ENCODE data around the gene FBLN2.

DNA sequence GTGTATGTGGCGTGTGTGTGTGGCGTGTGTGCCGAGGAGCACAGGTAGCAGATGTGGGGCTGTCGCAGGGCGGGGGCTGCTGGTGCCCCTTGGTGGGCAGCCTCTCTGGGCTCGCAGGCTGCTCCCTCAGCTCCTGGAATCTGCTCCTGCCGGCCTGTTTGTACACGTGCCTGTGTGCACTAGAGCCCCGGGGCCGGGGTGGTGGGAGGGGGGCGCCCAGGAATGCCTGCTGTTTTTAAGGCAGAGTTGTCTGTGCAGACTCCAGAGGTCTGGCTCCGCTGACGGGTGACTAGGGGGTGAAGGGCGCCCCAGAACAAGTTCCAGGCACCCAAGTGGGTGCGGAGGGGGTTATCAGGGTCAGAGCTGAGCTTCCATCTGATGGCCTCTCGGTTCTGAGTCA, 112.2 kb downstream of the FBLN2 start:
- TF ChIP-seq, protein P1, sequence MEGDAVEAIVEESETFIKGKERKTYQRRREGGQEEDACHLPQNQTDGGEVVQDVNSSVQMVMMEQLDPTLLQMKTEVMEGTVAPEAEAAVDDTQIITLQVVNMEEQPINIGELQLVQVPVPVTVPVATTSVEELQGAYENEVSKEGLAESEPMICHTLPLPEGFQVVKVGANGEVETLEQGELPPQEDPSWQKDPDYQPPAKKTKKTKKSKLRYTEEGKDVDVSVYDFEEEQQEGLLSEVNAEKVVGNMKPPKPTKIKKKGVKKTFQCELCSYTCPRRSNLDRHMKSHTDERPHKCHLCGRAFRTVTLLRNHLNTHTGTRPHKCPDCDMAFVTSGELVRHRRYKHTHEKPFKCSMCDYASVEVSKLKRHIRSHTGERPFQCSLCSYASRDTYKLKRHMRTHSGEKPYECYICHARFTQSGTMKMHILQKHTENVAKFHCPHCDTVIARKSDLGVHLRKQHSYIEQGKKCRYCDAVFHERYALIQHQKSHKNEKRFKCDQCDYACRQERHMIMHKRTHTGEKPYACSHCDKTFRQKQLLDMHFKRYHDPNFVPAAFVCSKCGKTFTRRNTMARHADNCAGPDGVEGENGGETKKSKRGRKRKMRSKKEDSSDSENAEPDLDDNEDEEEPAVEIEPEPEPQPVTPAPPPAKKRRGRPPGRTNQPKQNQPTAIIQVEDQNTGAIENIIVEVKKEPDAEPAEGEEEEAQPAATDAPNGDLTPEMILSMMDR (IDR thresholded peaks at IDR 0.05; ENCODE audit: borderline replicate concordance, extremely low read depth, low read length, poor library complexity, severe bottlenecking): no peak
- no peak for TF ChIP-seq EZH2 (IDR thresholded peaks at IDR 0.05; ENCODE audit: borderline replicate concordance, low read depth, low read length, severe bottlenecking)
